GM18520 (cell line): ENCODE measurements around the gene ATP10D.
"Not testable (repeated sequence)": the region's sequence is repeated elsewhere in the genome, so short reads cannot be mapped to it uniquely, and the experiment has no call there.

Source experiments
- ATAC-seq: cut with Tn5 transposase; IDR thresholded peaks from one replicate; pipeline ENCODE4 v1.9.1; 2021; ENCODE audit not compliant: unreplicated experiment

The ATP10D gene

DNA sequence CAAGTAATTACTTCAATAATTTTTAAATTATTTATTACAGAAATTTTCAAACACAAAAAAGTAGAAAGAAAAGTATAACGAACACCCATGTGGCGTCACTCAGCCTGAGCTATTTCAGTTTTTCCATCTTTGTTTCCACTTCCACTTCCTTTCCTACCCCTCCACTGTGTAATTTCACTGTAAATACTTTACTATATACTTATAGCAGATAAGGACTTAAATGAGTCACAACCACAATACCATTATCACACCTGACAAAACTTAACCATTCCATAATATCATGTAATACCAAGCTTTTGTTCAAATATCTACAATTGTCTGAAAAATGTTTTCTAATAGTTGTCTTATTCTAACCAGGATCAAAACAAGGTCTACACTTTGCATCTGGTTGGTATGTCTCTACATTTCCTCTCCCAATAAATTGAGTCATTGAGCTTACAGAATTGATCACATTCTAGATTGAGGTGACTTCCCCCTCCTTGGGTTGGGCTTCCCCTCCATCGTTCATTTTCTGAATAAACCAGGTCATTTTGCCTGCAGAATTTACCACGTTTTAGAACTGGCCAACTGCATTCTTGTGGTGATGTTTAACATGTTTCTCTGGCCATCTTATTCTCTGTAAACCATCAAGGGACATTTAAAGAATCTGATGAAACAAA, 48.7 kb downstream of the ATP10D start:
- no peak for ATAC-seq

DNA sequence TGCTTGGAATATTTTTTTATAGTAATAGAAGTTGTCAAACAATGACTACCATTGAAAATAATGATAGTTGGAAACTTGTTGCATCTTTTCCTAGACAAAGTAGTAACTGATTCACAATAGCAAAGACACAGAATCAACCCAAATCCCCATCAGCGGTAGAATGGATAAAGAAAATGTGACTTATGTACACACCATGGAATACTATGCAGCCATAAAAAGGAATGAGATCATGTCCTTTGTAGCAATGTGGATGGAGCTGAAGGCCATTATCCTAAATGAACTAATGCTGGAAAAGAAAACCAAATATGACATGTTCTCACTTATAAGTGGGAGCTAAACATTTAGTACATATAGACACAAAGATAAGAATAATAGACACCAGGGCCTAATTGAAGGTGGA, 49.7 kb downstream of the ATP10D start:
- ATAC-seq: no peak

DNA sequence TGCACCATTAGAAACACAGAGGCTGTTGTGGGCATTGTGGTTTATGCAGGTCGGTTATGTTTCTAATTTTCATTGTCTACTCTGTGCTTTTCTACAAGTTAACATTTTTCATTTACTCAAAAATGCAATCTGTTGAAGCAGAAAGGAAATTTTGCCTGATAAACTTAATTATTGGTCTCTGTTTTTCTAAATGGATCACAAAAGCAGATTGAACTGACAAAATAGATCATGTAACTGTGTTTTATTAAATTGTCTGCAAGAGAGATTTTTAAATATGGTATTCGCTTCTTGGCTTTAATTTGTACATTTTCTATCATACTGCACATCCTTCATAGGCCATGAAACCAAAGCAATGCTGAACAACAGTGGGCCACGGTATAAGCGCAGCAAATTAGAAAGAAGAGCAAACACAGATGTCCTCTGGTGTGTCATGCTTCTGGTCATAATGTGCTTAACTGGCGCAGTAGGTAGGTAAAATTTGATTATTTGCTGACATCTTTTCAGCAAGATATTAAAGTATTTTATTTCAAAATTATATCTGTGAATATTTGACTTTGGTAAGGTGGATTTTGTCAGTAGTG, 50.6 kb downstream of the ATP10D start:
- ATAC-seq: no peak

DNA sequence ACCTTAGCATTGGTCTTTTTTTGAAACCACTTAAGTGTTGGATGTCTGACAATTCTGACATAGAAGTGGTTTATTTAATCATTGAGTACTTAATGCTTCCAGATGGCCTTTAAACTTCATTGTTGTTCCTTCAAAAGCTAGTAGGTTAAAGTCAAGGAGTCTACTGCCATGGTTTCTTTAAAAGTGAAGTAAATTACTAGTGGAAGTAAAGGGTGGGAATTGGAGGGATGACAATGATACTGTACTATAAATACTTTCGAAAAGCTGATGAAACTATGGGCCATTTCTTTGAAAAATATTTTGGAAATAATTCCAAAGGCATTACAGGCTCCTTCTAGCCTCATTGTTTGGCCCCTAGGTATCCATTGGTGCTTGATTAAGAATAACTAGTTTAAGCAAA, 51.9 kb downstream of the ATP10D start:
- no peak for ATAC-seq

DNA sequence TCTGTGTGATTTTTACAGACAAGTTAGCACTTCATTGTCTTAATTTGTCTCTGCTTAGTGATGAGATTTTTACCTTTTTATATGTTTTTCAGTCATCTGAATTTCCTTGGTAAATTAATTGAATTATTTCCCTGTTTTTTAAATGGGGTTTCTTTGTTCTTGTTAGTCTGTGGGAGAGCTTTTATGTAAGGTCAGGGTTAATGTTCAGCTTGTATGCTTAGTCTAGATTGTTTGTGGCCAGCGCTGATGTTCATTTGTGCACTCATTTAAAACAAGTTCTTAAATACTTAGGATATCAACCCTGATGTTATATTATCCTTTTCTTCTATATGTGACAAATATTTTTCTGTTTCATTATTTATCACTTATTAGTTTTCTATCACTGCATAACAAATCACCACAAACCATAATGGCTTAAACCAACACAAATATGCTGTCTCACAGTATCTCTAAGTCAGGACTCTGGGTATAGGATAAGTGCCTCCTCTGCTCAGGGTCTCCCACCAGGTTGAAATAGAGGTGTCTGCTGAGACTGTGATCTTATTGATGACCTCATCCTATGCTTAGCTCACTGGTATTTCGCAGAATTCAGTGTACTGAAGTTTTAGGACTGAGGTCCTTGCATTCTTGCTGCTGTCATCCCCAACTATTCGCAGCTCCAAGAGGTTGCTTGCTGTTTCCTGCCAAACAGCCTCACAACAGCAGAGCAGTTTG, 53.2 kb downstream of the ATP10D start:
- ATAC-seq: no peak

DNA sequence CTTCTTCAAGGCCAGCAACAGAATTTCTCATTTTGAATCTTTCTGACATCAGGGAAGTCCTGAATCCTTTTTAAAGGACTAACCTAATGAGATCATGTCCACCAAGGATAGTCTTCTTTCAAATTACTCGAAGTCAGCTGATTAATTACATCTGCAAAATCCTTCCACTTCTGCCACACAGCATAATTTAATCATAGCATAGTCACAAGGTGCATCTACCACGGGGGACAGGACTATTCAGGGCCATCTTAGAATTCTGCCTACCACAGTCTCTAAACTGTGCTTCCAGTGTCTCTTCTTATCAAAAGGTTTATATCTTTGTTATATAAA, 53.7 kb downstream of the ATP10D start:
- ATAC-seq: no peak

DNA sequence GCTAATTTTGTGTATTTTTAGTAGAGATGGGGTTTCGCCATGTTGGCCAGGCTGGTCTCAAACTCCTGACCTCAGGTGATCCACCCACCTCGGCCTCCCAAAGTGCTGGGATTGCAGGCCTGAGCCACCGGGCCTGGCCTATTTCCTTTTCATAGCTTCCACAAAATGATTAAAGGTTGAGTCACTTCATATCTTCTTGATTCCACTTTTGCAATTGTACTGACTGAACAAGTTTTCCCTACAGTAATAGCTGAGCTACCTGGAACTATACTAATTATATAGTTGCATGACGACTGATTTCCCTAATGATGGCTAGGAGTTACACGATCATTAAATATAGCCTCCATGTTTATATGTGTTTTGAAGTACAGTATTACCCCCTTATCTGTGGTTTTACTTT, 57.6 kb downstream of the ATP10D start:
- ATAC-seq: not testable (repeated sequence)

DNA sequence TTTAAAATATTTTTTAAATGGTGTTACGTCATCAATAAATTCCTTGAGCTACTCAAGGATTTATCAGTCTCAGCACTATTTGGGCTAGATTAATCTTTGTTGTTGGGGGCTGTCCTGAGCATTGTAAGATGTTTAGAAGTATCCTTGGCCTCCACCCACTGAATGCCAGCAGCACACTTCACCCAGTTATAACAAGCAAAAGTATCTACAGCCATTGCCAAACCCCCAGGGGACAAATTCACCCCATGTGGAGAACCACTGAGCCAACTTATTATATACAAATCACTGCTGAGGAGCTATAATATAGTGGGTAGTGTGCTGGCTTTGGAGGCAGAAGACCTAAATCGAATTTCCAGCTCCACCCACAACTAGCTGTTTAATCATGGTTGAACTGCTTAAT, 58.3 kb downstream of the ATP10D start:
- ATAC-seq: no peak

DNA sequence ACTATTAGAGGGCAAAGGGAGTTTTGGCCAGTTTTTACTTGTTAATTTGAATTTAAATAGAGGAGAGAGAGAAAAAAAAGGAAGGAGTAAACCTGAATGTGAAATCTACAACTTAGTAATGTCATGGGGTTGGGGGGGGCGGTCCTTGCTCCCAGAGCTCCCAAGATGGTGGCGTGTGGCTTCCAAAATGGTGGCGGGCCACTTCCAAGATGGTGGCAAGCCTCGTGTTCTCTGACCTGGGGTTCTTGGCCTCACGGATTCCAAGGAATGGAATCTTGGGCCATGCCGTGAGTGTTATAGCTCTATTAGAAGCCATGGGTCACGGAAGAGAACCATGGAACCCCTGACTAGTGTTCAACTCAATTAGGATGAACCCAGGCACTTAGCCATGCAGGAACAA, 65.3 kb downstream of the ATP10D start:
- not testable (repeated sequence) for ATAC-seq

DNA sequence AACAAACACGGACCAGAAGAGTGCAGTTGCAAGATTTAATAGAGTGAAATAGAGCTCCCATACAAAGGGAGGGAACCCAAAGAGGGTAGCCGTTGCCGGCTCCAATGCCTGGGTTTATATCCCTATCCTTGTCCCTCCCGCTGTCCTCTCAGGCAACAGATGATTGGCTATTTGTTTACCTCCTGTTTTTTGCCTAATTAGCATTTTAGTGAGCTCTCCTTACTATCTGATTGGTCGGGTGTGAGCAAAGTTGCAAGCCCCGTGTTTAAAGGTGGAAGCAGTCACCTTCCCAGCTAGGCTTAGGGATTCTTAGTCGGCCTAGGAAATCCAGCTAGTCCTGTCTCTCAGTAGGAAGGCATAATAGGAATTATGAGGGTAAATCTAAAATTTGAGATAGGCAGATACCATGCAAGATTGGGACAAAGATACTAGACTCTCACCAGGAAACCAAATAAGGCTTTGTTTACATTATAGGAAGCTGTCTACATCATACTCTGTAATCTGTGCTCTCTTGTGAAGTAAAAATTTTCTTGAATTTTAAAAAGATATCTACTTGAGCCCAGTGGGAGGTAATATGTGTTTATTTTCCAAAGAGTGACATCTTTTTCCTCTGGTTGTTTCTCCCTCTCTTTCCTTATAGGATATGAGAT, 65.9 kb downstream of the ATP10D start:
- ATAC-seq: no peak

DNA sequence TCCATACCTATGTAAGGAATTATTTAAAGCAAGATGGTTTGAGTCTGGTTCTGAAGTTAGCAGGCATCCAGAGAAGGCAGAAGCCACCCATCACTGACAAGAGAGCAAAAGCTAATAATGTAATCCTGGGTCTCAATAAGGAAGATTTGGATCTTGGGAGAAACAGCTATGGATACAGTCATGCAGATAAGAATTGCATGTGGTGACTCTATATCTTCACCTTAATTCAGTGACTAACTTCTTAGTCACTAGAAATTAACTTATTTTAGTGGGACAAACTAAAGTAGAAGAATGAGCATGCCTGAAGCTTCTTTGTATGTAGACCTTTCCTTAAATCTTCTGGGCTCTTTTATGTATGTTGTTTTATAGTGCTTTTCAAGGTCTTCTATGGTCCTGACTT, 66.6 kb downstream of the ATP10D start:
- ATAC-seq: no peak

DNA sequence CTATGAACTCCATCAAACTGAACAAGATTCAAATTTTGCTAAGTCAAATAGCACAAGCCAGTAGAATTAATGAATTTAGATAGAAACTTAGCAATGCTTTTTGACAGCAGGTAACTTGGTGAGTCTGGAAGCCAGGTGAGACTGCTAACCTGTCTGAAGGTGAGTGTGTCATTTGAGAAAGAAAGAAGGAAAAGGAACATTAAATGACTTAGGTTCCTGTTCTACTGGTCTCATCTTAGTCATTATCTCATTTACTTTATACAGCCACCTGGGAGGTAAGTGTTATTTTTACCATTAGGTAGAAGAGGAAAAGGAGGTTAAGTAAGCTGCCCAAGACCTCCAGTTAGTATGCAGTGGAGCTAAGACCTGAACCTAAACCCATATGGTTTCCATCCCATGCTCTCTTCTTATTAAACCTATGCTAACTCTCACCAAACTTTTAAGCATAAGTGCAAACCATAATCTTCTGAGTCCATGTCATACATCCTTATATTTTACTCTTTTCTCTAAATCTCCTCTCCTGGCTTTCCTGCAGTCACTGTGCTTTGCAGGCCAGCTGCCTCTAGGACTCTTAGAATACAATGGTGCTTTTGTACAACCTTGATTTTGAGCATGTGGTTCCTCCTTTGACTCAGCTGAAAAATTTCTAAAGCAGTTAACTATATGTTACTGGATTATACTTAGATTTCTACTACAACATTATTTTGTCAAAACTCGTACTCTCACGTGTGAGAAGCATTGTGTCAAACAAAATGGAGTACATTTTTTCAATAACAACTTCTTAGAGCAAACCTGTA, 68.5 kb downstream of the ATP10D start:
- ATAC-seq: no peak

DNA sequence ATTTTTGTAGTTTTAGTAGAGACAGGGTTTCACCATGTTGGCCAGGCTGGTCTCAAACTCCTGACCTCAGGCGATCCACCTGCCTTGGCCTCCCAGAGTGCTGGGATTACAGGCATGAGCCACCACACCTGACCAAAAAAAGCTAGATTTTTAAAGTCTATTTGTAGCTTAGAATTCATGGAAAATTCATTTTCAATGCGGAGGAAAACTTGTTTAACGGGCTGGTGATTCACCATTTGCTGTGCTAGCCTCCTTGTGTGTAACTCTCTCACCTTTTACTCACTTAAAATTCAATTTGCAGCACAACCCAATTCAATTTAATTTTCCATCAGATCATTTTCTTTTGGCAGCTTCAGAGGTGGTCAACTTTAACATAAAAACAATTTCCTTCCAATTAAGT, 70.8 kb downstream of the ATP10D start:
- not testable (repeated sequence) for ATAC-seq

DNA sequence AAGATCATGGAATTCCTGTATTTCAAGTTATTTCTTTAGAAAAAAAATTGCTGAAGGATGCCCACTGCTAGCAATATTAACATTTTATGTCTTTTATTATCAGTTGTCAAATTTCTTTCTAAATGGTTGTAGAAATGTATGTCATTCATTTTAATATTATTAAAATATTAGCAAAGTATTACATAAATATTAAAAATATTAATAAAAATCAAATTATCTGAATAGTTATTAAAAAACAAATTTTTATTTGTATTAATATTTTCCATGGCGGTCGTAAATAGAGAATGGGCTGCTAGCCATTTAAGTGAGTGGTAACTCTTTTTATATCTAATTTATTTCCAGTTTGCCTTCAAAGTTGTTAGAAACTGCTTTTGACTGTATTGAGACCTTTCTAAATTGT, 72.2 kb downstream of the ATP10D start:
- no peak for ATAC-seq

DNA sequence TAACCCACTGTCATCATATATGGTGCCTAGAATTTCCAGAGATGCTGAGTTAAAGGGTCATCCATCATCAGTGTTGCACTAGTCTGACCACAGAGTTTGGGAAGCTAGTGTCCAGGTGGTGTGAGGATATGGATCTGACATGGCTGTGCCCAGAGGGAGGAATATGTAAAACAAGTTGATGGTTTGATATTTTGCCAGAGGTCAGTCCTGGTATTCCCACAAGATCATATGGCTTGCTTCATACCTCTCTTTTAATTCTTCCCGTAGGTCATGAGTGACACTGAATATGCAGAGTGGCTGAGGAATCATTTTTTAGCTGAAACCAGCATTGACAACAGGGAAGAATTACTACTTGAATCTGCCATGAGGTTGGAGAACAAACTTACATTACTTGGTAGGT, 75.6 kb downstream of the ATP10D start:
- ATAC-seq: no peak

DNA sequence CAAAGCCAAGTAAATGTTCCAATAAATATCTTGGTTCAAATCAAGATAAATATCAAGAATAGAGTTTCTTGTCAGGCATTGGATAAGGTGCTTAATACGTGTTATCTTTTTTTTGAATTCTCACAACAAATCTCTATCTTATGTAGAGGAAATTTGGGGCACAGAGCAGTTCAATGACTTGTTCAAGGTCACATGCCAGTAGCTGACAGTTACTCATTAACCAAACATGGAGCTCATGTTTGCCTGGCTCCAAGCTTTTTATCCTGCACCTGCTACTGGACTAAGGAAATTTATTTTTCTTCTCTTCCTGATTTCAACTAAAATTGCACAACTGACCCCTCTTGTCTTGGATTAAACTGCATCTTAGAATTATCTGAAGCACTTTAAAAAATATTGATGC, 76.3 kb downstream of the ATP10D start:
- ATAC-seq: no peak

DNA sequence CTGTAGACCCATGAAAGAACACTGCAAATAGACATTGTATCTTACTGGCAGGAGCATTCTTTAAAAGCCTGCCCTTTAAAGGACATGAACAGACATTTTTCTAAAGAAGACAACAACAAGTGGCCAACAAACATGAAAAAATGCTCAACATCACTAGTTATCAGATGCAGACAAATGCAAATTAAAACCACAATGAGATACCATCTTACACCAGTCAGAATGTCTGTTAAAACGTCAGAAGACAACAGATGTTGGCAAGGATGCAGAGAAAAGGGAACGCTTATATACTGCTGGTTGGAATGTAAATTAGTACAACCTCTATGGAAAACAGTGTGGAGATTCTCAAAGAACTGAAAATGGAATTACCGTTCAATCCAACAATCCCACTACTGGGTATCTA, 77.2 kb downstream of the ATP10D start:
- ATAC-seq: no peak

DNA sequence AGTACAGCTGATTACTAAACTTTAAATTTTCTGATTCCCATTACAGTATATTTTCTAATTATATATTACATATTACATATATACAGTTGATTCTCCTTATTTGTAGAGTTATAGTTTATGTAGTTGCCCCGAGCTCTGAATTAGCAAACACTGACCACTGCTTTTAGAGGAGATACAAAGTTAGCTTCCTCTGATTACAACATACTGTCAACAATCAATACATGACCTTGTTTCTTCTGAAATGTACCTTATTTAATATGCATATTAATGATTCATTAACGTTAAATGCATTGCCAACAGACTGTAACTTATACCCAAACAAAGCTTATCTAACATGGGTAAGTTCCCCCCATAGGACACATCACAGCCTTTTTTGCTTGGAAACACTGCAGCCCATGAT, 81.5 kb downstream of the ATP10D start:
- no peak for ATAC-seq

DNA sequence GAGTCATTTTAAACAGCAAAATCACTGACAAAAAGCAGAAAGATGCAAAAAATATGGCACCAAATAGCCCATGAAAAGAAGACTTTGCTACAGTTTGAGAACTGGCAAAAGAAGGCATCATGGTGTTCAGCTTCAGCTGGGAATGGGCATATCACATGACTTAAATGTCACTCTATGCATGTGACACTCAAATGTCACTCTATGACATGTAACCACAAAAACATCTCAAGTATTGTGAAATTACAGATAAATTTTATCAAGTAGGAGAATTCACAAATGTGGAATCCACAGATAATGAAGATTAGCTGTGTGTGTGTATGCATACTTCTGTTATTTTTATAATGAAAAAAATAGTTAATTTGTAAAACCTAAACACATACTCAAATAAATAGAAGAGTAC, 81.9 kb downstream of the ATP10D start:
- ATAC-seq: no peak

DNA sequence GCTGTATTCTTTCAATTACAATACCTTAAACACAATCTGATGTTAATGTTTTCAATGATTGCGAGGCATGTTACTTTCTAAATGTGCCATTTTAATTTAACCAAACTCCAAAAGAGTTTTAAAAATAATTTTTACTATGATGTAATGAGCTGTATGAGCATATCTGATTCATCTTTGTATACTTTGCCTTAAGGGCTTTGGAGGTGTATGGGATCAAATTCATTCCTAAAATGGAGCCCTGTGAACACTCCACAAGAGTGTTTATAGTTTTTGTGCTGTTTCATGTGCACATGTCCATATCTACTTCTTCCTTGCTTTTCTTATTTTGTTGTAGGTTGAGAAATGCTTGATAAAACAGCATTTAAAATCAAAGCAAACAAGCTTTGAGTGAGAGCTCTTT, 82.4 kb downstream of the ATP10D start:
- ATAC-seq: no peak

DNA sequence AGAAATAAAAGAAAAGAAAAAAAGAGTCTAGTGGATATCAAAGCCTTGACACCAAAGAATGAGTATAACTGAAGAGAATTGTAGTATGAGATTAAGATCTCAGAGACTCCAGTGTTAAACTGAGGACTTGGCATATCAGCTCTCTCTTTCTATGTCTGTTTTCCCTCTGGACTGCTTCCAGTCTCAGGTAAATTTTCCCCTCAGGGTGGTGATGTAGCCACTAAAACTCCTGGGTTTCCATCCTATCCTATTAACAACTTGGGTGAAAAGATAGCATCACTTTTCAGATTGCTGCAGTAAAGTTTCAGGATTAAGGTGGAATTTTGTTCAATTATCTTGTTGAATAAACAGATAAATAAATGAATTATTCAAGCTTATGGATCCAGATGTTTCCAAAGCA, 85.7 kb downstream of the ATP10D start:
- no peak for ATAC-seq
